Measurements from ENCODE around the gene SRGAP1. TPM values are rescaled to one million over a fixed set of nuclear protein-coding genes. Genes with fewer than 3 reads are reported as not detected.

SRGAP1 gene
- total and polyA plus RNA-seq, 9 of the 15 experiments (the other 6 are each of a cell fraction or from before 2014, with no cell fraction given), result 0.01 to 0.13 (median 0.04) TPM; not detected in 3

DNA sequence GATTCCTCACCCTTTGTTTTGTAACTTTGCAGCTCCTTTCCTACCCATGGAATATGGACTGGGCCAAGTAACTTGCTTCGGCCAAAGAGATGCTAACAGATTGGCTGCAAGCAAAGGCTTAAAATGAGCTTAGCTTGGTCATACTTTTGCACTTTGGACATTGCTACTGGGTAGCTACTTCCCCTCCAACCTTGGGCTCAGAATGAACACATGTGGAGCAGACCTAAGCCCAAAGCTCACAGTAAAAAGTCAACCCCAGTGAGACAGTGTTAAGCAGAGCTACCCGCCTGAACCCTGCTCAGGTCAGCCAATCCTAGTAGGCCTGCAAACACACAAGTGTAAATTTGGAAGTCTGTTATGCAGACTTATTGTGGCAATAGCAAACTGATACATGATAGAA is 363.0 kb downstream of the SRGAP1 start:
- H3K27me3 ChIP-seq (ENCODE audit: control insufficient read depth in 2 of 2, insufficient read depth in 2 of 2, low read length in 2 of 2), result no peaks in the 10 kb centered on the region
- no peaks in the 10 kb centered on the region for H3K79me2 ChIP-seq (ENCODE audit: control insufficient read depth, insufficient read depth, low read length)
- H3K9ac ChIP-seq (ENCODE audit: insufficient read depth in 1 of 2, low read depth in 2 of 2, low read length in 2 of 2), result no peak overlapping the region
- ChIA-PET POLR2A (interaction anchor here (2.0 kb wide), 1 partner anchor 11 kb away, joined by 6 read pairs; no protein-coding TSS in a partner anchor), CTCF (ENCODE audit: low intra/inter-chr PET ratio) (no interaction called here)
- H3K27ac ChIP-seq (ENCODE audit: extremely low read depth, low read depth, low read length), result no peak overlapping the region
- ATAC-seq (no peak), DNase-seq (ENCODE audit: extremely low read depth in 1 of 4, low spot score in 3 of 4) (no peak), FAIRE-seq (no peak)
- BruUV-seq (replicated peaks), result no TSS peak
- no peaks in the 10 kb centered on the region for H4K20me1 ChIP-seq (replicated peaks; ENCODE audit: control insufficient read depth, insufficient read depth, low read length)
- 84% methylated on average over 2 of the region's 2 CpGs for WGBS (ENCODE audit: insufficient coverage, low coverage, missing lambda C conversion rate)
- H3K4me2 ChIP-seq (ENCODE audit: insufficient read depth, low read length), result no peak overlapping the region
- in situ Hi-C loops (cut with MboI), result no loop called here
- no peak overlapping the region for H2AFZ ChIP-seq (ENCODE audit: low read depth, low read length)
- peaks cover 5% of the 10 kb centered on the region; the same call in 1 of the 3 replicates for H3K36me3 ChIP-seq (ENCODE audit: control insufficient read depth, insufficient read depth, low read length)
- no peak overlapping the region for H3K4me3 ChIP-seq
- H3K9me1 ChIP-seq (ENCODE audit: control insufficient read depth, insufficient read depth, low read length), result no peaks in the 10 kb centered on the region
- intact Hi-C loops (cut with micrococcal nuclease), result no loop called here
- H3K9me3 ChIP-seq (replicated peaks; ENCODE audit: control insufficient read depth, insufficient read depth, low read depth, low read length), result no peaks in the 10 kb centered on the region
- no peaks in the 10 kb centered on the region for H3K4me1 ChIP-seq (replicated peaks in 1 of 2; ENCODE audit: control insufficient read depth in 2 of 2, insufficient read depth in 2 of 2, low read length in 2 of 2)
- TF ChIP-seq ZNF282 (CRISPR knock-in tag; IDR thresholded peaks at IDR 0.05) (no peak), ZNF146 (CRISPR knock-in tag; IDR thresholded peaks at IDR 0.05; ENCODE audit: unreplicated experiment) (no peak), ZNF717 (CRISPR knock-in tag; IDR thresholded peaks at IDR 0.05) (no peak), HMG20A (CRISPR knock-in tag; conservative IDR thresholded peaks at IDR 0.05) (no peak), PCBP1 (IDR thresholded peaks at IDR 0.05; ENCODE audit: low read depth, low read length, poor library complexity, severe bottlenecking) (no peak), MYBL2 (IDR thresholded peaks at IDR 0.05; ENCODE audit: low read depth) (no peak), MYBL2 (CRISPR knock-in tag; IDR thresholded peaks at IDR 0.05; ENCODE audit: borderline replicate concordance) (no peak), NFIX (CRISPR knock-in tag; IDR thresholded peaks at IDR 0.05; ENCODE audit: low read depth) (no peak), EP400 (IDR thresholded peaks at IDR 0.05) (no peak), ZNF699 (CRISPR knock-in tag; IDR thresholded peaks at IDR 0.05; ENCODE audit: insufficient replicate concordance) (no peak), SIN3B (IDR thresholded peaks at IDR 0.05; ENCODE audit: low read depth) (no peak), HLTF (IDR thresholded peaks at IDR 0.05) (no peak), ZNF384 (IDR thresholded peaks at IDR 0.05; ENCODE audit: low read depth, low read length) (no peak), CREB1 (IDR thresholded peaks at IDR 0.05) (no peak), CREB1 (CRISPR knock-in tag; IDR thresholded peaks at IDR 0.05) (no peak), ZNF232 (CRISPR knock-in tag; IDR thresholded peaks at IDR 0.05) (no peak), C11orf30 (IDR thresholded peaks at IDR 0.05; ENCODE audit: low read depth) (no peak)
- TF ChIP-seq, protein P1, sequence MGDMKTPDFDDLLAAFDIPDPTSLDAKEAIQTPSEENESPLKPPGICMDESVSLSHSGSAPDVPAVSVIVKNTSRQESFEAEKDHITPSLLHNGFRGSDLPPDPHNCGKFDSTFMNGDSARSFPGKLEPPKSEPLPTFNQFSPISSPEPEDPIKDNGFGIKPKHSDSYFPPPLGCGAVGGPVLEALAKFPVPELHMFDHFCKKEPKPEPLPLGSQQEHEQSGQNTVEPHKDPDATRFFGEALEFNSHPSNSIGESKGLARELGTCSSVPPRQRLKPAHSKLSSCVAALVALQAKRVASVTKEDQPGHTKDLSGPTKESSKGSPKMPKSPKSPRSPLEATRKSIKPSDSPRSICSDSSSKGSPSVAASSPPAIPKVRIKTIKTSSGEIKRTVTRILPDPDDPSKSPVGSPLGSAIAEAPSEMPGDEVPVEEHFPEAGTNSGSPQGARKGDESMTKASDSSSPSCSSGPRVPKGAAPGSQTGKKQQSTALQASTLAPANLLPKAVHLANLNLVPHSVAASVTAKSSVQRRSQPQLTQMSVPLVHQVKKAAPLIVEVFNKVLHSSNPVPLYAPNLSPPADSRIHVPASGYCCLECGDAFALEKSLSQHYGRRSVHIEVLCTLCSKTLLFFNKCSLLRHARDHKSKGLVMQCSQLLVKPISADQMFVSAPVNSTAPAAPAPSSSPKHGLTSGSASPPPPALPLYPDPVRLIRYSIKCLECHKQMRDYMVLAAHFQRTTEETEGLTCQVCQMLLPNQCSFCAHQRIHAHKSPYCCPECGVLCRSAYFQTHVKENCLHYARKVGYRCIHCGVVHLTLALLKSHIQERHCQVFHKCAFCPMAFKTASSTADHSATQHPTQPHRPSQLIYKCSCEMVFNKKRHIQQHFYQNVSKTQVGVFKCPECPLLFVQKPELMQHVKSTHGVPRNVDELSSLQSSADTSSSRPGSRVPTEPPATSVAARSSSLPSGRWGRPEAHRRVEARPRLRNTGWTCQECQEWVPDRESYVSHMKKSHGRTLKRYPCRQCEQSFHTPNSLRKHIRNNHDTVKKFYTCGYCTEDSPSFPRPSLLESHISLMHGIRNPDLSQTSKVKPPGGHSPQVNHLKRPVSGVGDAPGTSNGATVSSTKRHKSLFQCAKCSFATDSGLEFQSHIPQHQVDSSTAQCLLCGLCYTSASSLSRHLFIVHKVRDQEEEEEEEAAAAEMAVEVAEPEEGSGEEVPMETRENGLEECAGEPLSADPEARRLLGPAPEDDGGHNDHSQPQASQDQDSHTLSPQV (IDR thresholded peaks at IDR 0.05), result no peak
- TF ChIP-seq, protein P2, sequence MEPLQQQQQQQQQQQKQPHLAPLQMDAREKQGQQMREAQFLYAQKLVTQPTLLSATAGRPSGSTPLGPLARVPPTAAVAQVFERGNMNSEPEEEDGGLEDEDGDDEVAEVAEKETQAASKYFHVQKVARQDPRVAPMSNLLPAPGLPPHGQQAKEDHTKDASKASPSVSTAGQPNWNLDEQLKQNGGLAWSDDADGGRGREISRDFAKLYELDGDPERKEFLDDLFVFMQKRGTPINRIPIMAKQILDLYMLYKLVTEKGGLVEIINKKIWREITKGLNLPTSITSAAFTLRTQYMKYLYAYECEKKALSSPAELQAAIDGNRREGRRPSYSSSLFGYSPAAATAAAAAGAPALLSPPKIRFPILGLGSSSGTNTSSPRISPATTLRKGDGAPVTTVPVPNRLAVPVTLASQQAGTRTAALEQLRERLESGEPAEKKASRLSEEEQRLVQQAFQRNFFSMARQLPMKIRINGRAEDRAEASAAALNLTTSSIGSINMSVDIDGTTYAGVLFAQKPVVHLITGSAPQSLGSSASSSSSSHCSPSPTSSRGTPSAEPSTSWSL (CRISPR knock-in tag; IDR thresholded peaks at IDR 0.05; ENCODE audit: borderline replicate concordance), result no peak

Data from K562 (cell line).